ENCODE results near the gene ADAM22. TPM values are rescaled to one million over a fixed set of nuclear protein-coding genes. Genes with fewer than 3 reads are reported as not detected.

Gene ADAM22
- total and polyA plus RNA-seq, 2 experiments from 2014 or later: 1.6 to 9.8 TPM

- no peaks in the 10 kb centered on the region for H3K79me2 ChIP-seq
- no peaks in the 10 kb centered on the region for H3K36me3 ChIP-seq (replicated peaks; ENCODE audit: insufficient read depth, low read depth)
- no peaks in the 10 kb centered on the region for H3K27me3 ChIP-seq
- no peaks in the 10 kb centered on the region for H3K9me3 ChIP-seq (ENCODE audit: low read depth)
- TF ChIP-seq CTCF (IDR thresholded peaks at IDR 0.05; ENCODE audit: poor library complexity) (no peak), EZH2phosphoT487 (IDR thresholded peaks at IDR 0.05; ENCODE audit: low read depth, severe bottlenecking, unreplicated experiment) (no peak), EZH2 (IDR thresholded peaks at IDR 0.05; ENCODE audit: borderline replicate concordance) (no peak)
- no peaks in the 10 kb centered on the region for H3K9me2 ChIP-seq (replicated peaks; ENCODE audit: insufficient read depth)
- no peak overlapping the region for H2AFZ ChIP-seq
- no peaks in the 10 kb centered on the region for H4K20me1 ChIP-seq (ENCODE audit: insufficient read depth, poor library complexity, severe bottlenecking)
- H3K27ac ChIP-seq: no peak overlapping the region
- no peak overlapping the region for H3K4me2 ChIP-seq
- H3K4me3 ChIP-seq: no peak overlapping the region
- no peak for DNase-seq (ENCODE audit: low spot score)
- H3K4me1 ChIP-seq (ENCODE audit: insufficient read depth): no peaks in the 10 kb centered on the region
These were observed 251.6 kb downstream of the ADAM22 start for GRCh38 chr7:88185650-88186049.

DNA sequence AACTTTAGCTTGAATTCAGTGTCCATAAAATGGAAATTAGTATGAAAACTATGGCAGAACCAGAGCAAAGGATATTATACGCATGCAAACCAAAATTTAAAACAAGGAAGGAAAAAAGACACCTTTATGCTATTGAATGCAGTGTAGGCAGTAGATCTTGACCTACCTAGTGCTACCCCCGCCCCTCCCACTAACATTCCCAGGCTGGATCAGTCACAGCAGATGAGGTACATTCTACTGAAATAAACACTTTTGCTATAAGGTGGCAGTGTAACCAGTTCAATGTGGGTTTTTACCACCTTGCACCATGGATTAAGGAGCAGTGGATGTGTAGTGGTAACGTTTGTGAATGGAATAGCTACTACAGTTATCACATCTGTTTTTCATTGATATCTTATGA, 257.9 kb downstream of the ADAM22 start:
- Histone ChIP-seq H3K9me2 (replicated peaks; ENCODE audit: insufficient read depth) (no peaks in the 10 kb centered on the region), H3K9me3 (ENCODE audit: low read depth) (no peaks in the 10 kb centered on the region), H3K27ac (no peak overlapping the region), H3K36me3 (replicated peaks; ENCODE audit: insufficient read depth, low read depth) (no peaks in the 10 kb centered on the region), H2AFZ (no peak overlapping the region), H3K27me3 (no peaks in the 10 kb centered on the region), H3K4me1 (ENCODE audit: insufficient read depth) (no peaks in the 10 kb centered on the region), H3K4me2 (no peak overlapping the region), H3K79me2 (no peaks in the 10 kb centered on the region), H3K4me3 (no peak overlapping the region), H4K20me1 (ENCODE audit: insufficient read depth, poor library complexity, severe bottlenecking) (no peaks in the 10 kb centered on the region)
- no peak for DNase-seq (ENCODE audit: low spot score)
- TF ChIP-seq CTCF (IDR thresholded peaks at IDR 0.05; ENCODE audit: poor library complexity) (no peak), EZH2 (IDR thresholded peaks at IDR 0.05; ENCODE audit: borderline replicate concordance) (no peak), EZH2phosphoT487 (IDR thresholded peaks at IDR 0.05; ENCODE audit: low read depth, severe bottlenecking, unreplicated experiment) (no peak)
- 73% methylated on average over 3 of the region's 3 CpGs for WGBS (ENCODE audit: low lambda C conversion rate, missing lambda C conversion rate)

DNA sequence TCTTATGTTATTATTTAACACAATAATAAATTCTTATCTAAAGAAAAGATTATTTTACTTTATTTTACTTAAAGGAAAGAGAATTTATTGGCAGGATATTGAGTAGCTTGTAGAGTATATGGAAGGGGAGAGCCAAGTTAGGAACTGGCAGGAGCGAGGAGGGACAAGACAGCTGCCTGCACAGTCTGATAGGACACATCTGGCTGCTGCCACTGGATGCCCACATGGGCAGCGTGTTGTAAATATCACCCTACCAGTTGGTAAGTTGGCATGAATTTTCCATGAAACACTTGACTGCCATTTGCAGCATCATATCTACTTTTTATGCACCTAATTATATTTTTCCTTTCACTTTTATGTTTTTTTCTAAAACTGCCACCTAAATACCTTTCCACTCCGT, 266.2 kb downstream of the ADAM22 start:
- H3K9me2 ChIP-seq (replicated peaks; ENCODE audit: insufficient read depth): no peaks in the 10 kb centered on the region
- no peak for DNase-seq (ENCODE audit: low spot score)
- no peaks in the 10 kb centered on the region for H3K36me3 ChIP-seq (replicated peaks; ENCODE audit: insufficient read depth, low read depth)
- no peak for TF ChIP-seq EZH2phosphoT487 (IDR thresholded peaks at IDR 0.05; ENCODE audit: low read depth, severe bottlenecking, unreplicated experiment)
- TF ChIP-seq EZH2 (IDR thresholded peaks at IDR 0.05; ENCODE audit: borderline replicate concordance): no peak
- no peak for TF ChIP-seq CTCF (IDR thresholded peaks at IDR 0.05; ENCODE audit: poor library complexity)
- no peak overlapping the region for H3K27ac ChIP-seq
- no peaks in the 10 kb centered on the region for H3K4me1 ChIP-seq (ENCODE audit: insufficient read depth)
- no peaks in the 10 kb centered on the region for H4K20me1 ChIP-seq (ENCODE audit: insufficient read depth, poor library complexity, severe bottlenecking)
- H3K9me3 ChIP-seq (ENCODE audit: low read depth): no peaks in the 10 kb centered on the region
- H2AFZ ChIP-seq: no peak overlapping the region
- WGBS (ENCODE audit: low lambda C conversion rate, missing lambda C conversion rate): 86% methylated on average over 3 of the region's 3 CpGs
- no peak overlapping the region for H3K4me3 ChIP-seq
- H3K27me3 ChIP-seq: no peaks in the 10 kb centered on the region
- H3K4me2 ChIP-seq: no peak overlapping the region
- no peaks in the 10 kb centered on the region for H3K79me2 ChIP-seq

DNA sequence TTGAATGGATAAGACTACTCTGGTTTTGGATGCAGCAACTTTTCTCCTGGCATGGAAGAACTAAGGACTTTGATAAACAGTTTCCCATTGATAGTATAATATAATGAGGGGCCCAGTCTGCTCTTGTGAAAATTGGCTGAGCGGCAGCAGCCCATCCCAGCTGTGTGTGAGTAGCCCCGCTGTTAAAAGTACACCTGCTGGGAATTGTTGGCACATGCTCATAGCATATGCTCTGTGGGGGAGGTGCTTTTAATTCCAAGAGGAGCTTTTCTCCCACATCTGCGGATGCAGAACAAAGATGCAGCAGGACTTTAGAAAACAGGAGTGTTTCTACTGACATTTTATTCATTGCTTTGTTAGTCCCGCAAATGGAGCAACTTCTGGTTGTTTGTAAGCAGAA, 266.7 kb downstream of the ADAM22 start:
- TF ChIP-seq EZH2phosphoT487 (IDR thresholded peaks at IDR 0.05; ENCODE audit: low read depth, severe bottlenecking, unreplicated experiment) (no peak), EZH2 (IDR thresholded peaks at IDR 0.05; ENCODE audit: borderline replicate concordance) (no peak), CTCF (IDR thresholded peaks at IDR 0.05; ENCODE audit: poor library complexity) (no peak)
- Histone ChIP-seq H3K27ac (no peak overlapping the region), H3K9me3 (ENCODE audit: low read depth) (no peaks in the 10 kb centered on the region), H4K20me1 (ENCODE audit: insufficient read depth, poor library complexity, severe bottlenecking) (no peaks in the 10 kb centered on the region), H3K4me2 (no peak overlapping the region), H3K27me3 (no peaks in the 10 kb centered on the region), H2AFZ (no peak overlapping the region), H3K79me2 (no peaks in the 10 kb centered on the region), H3K4me3 (no peak overlapping the region), H3K36me3 (replicated peaks; ENCODE audit: insufficient read depth, low read depth) (no peaks in the 10 kb centered on the region), H3K4me1 (ENCODE audit: insufficient read depth) (no peaks in the 10 kb centered on the region), H3K9me2 (replicated peaks; ENCODE audit: insufficient read depth) (no peaks in the 10 kb centered on the region)
- WGBS (ENCODE audit: low lambda C conversion rate, missing lambda C conversion rate): 51% methylated on average over 4 of the region's 4 CpGs
- no peak for DNase-seq (ENCODE audit: low spot score)

Measured in hepatocyte (in vitro differentiated cells).